ENCODE results near the gene CD63.

DNA sequence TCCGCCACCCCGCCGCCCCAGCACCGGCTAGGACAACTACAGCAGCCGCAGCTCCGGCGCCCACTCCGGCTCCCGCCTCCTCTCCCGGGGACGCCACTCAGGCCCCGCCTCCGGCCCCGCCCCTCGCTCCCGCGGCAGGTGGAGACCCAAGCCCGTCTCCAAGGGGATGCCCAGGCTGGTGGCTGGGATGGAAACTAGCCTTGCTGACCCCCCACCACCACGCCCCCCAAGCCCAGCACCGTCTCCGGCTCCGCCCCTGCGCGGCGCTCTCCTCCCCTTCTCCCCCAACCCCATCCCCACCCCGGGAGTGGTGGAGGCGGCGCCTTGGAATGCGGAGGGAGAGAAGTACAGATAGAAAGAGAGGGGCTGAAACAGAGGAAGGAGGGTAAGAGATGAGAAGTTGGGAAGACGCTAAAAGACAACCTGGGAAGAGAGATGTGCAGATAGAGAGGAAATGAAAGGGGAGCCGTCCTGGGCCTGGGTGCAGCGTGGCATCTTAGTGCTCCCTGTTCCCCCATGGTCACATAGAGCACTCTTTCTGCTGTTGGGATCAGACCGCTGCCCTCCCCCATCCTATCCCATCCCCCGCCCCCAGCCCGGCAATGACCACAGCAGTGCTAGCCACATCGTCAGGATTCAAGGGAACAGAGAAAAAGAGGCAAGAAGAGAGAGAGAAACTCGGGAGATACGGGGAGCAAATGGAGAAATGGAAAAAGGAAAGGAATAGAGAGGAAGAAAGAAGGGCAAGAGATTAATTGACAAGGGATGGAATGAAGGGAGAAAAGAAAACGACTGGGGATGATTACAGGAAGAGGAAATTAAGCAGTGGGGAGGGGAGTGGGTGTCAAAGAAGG lies 20.7 kb downstream of the CD63 start, which contains the start of gene ITGA7:
- TF ChIP-seq, protein P1, sequence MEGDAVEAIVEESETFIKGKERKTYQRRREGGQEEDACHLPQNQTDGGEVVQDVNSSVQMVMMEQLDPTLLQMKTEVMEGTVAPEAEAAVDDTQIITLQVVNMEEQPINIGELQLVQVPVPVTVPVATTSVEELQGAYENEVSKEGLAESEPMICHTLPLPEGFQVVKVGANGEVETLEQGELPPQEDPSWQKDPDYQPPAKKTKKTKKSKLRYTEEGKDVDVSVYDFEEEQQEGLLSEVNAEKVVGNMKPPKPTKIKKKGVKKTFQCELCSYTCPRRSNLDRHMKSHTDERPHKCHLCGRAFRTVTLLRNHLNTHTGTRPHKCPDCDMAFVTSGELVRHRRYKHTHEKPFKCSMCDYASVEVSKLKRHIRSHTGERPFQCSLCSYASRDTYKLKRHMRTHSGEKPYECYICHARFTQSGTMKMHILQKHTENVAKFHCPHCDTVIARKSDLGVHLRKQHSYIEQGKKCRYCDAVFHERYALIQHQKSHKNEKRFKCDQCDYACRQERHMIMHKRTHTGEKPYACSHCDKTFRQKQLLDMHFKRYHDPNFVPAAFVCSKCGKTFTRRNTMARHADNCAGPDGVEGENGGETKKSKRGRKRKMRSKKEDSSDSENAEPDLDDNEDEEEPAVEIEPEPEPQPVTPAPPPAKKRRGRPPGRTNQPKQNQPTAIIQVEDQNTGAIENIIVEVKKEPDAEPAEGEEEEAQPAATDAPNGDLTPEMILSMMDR (IDR thresholded peaks at IDR 0.05) = no peak
- TF ChIP-seq ZFX (IDR thresholded peaks at IDR 0.05; ENCODE audit: borderline replicate concordance) = no peak

All from 22Rv1 (cell line).